IMR-90 (cell line): ENCODE results near the gene RANBP3. TPM values are rescaled to one million over a fixed set of nuclear protein-coding genes. Genes with fewer than 3 reads are reported as not detected.

Experiments used
- ATAC-seq: fragments of 200-7000 bp; cut with Tn5 transposase; 2 replicates; pipeline ENCODE4 v1.9.1; 2020; ENCODE audit warnings: low read depth, mild to moderate bottlenecking, moderate library complexity
- BruUV-seq: library from RNA; stranded (reverse); fragments of 400-500 nt; replicated peaks from 2 replicates; lab custom pipeline; 2021; lab: Mats Ljungman, UMichigan
- CTCF ChIA-PET: fragments of 300-600 bp; formaldehyde crosslinking; extraction: SDS; loops from one replicate; lab custom pipeline; 2021; ENCODE audit warnings: antibody characterized with exemption; lab: Yijun Ruan, JAX
- POLR2A ChIA-PET: fragments of 300-600 bp; sonication (Branson Sonifier 250); formaldehyde crosslinking; loops from one replicate; lab custom pipeline; 2022; ENCODE audit warnings: antibody characterized with exemption; ENCODE audit not compliant: unreplicated experiment; lab: Charles Lee
- DNase-seq: peaks from one replicate; pipeline ENCODE4 v3.0.0; 2013
- H2AFZ ChIP-seq: replicated peaks from 2 replicates; pipeline ENCODE3; 2013; ENCODE audit warnings: low read length, mild to moderate bottlenecking; ENCODE audit not compliant: poor library complexity
- H2AK5ac ChIP-seq: 2 replicates; pipeline ENCODE4 v1.6.1; 2013; ENCODE audit warnings: low read depth, low read length, inconsistent platforms
- H2AK9ac ChIP-seq: replicated peaks from 2 replicates; pipeline ENCODE3; 2013; ENCODE audit warnings: mild to moderate bottlenecking, low read depth, low read length, moderate library complexity; ENCODE audit not compliant: poor library complexity
- H2BK120ac ChIP-seq: 2 replicates; pipeline ENCODE4 v1.6.1; 2013; ENCODE audit warnings: low read depth, low read length, inconsistent platforms
- H2BK15ac ChIP-seq: 3 replicates; pipeline ENCODE4 v1.6.1; 2013; ENCODE audit warnings: low read depth, low read length, inconsistent platforms
- H2BK20ac ChIP-seq: 2 replicates; pipeline ENCODE4 v1.6.1; 2013; ENCODE audit warnings: low read depth, mild to moderate bottlenecking, inconsistent platforms, low read length, moderate library complexity
- H2BK5ac ChIP-seq: 2 replicates; pipeline ENCODE4 v1.6.1; 2013; ENCODE audit warnings: mild to moderate bottlenecking, low read depth, low read length, inconsistent platforms; ENCODE audit not compliant: poor library complexity, severe bottlenecking
- H3K14ac ChIP-seq: replicated peaks from 2 replicates; pipeline ENCODE4 v1.6.1; 2013; ENCODE audit warnings: low read depth, low read length, inconsistent platforms
- H3K18ac ChIP-seq: 2 replicates; pipeline ENCODE4 v1.6.1; 2013; ENCODE audit warnings: low read depth, low read length, control low read depth
- H3K23ac ChIP-seq: 2 replicates; pipeline ENCODE4 v1.6.1; 2013; ENCODE audit warnings: low read depth, low read length, inconsistent platforms
- H3K27ac ChIP-seq: 2 replicates; pipeline ENCODE4 v1.5.1; 2013; ENCODE audit warnings: mild to moderate bottlenecking, control low read depth, low read length; ENCODE audit not compliant: insufficient read depth
- H3K27me3 ChIP-seq: 2 replicates; pipeline ENCODE4 v1.6.1; 2013; ENCODE audit warnings: low read length; ENCODE audit not compliant: control insufficient read depth, insufficient read depth
- H3K36me3 ChIP-seq: 2 replicates; pipeline ENCODE4 v1.6.1; 2013; ENCODE audit warnings: low read length, mixed read lengths; ENCODE audit not compliant: control insufficient read depth, insufficient read depth
- H3K4ac ChIP-seq: 2 replicates; pipeline ENCODE4 v1.6.1; 2013; ENCODE audit warnings: low read depth, low read length, inconsistent platforms
- H3K4me1 ChIP-seq: 2 replicates; pipeline ENCODE4 v1.6.1; 2013; ENCODE audit warnings: low read length, mixed read lengths; ENCODE audit not compliant: control insufficient read depth, insufficient read depth
- H3K4me2 ChIP-seq: 2 replicates; pipeline ENCODE4 v1.6.1; 2013; ENCODE audit warnings: low read depth, mild to moderate bottlenecking, control low read depth, low read length, moderate library complexity
- H3K4me3 ChIP-seq: 2 replicates; pipeline ENCODE4 v1.5.1; 2013; ENCODE audit warnings: low read depth, mild to moderate bottlenecking, control low read depth, low read length, moderate library complexity; ENCODE audit not compliant: insufficient read depth
- H3K56ac ChIP-seq: 2 replicates; pipeline ENCODE4 v1.6.1; 2013; ENCODE audit warnings: low read length, inconsistent platforms; ENCODE audit not compliant: insufficient read depth; ENCODE audit errors: extremely low read depth
- H3K79me1 ChIP-seq, 2 experiments: 2 replicates each; pipeline ENCODE4 v1.6.1; 2013; ENCODE audit warnings: low read length in 2 of 2, inconsistent platforms in 1 of 2, low read depth in 1 of 2
- H3K9ac ChIP-seq: 2 replicates; pipeline ENCODE4 v1.6.1; 2013; ENCODE audit warnings: low read depth, low read length, control low read depth
- H3K9me1 ChIP-seq: 2 replicates; pipeline ENCODE4 v1.6.1; 2013; ENCODE audit warnings: low read length, inconsistent platforms; ENCODE audit not compliant: insufficient read depth
- H3K9me3 ChIP-seq: 2 replicates; pipeline ENCODE4 v1.6.1; 2013; ENCODE audit warnings: low read length; ENCODE audit not compliant: control insufficient read depth, insufficient read depth
- H4K20me1 ChIP-seq: 2 replicates; pipeline ENCODE4 v1.6.1; 2013; ENCODE audit warnings: low read length, inconsistent platforms; ENCODE audit not compliant: insufficient read depth
- H4K5ac ChIP-seq: 2 replicates; pipeline ENCODE4 v1.6.1; 2013; ENCODE audit warnings: mild to moderate bottlenecking, low read depth, low read length, control low read depth
- H4K8ac ChIP-seq, 2 experiments: 2 replicates each; pipeline ENCODE4 v1.6.1; 2013; ENCODE audit warnings: low read depth in 2 of 2, low read length in 2 of 2, control low read depth in 1 of 2, inconsistent platforms in 1 of 2
- H4K91ac ChIP-seq: 2 replicates; pipeline ENCODE4 v1.6.1; 2013; ENCODE audit warnings: low read depth, low read length, inconsistent platforms; ENCODE audit not compliant: insufficient read depth
- BHLHE40 ChIP-seq: fragments of 150-350 bp; IDR thresholded peaks from 2 replicates; pipeline ENCODE4 v1.6.1; 2016; ENCODE audit warnings: mild to moderate bottlenecking, low read depth, low read length
- CHD1 ChIP-seq: IDR thresholded peaks from 2 replicates; pipeline ENCODE4 v1.6.1; 2012; ENCODE audit warnings: low read depth, low read length, improper control_type of control experiment
- CTCF ChIP-seq: conservative IDR thresholded peaks from 2 replicates; pipeline ENCODE4 v1.5.1; 2012; ENCODE audit warnings: mild to moderate bottlenecking, low read depth, low read length, improper control_type of control experiment
- ELK1 ChIP-seq: fragments of 150-350 bp; IDR thresholded peaks from 2 replicates; pipeline ENCODE4 v1.6.1; 2016; ENCODE audit warnings: low read depth, mild to moderate bottlenecking, low read length, moderate library complexity, borderline replicate concordance
- FOS ChIP-seq: fragments of 150-350 bp; IDR thresholded peaks from 2 replicates; pipeline ENCODE4 v1.6.1; 2016; ENCODE audit warnings: low read depth, low read length
- MAZ ChIP-seq: IDR thresholded peaks from 2 replicates; pipeline ENCODE4 v1.6.1; 2012; ENCODE audit warnings: low read depth, mild to moderate bottlenecking, low read length, improper control_type of control experiment, moderate library complexity, borderline replicate concordance
- MXI1 ChIP-seq: IDR thresholded peaks from 2 replicates; pipeline ENCODE4 v1.6.1; 2012; ENCODE audit warnings: low read depth, mild to moderate bottlenecking, low read length, moderate library complexity, borderline replicate concordance
- NFE2L2 ChIP-seq: fragments of 150-350 bp; IDR thresholded peaks from 2 replicates; pipeline ENCODE4 v1.6.1; 2016; ENCODE audit warnings: low read depth, mild to moderate bottlenecking, low read length
- POLR2A ChIP-seq: IDR thresholded peaks from 2 replicates; pipeline ENCODE4 v1.6.1; 2012; ENCODE audit warnings: mild to moderate bottlenecking, low read depth, low read length
- RAD21 ChIP-seq: IDR thresholded peaks from 2 replicates; pipeline ENCODE4 v1.6.1; 2012; ENCODE audit warnings: low read length, improper control_type of control experiment
- RCOR1 ChIP-seq: IDR thresholded peaks from 2 replicates; pipeline ENCODE4 v1.6.1; 2012; ENCODE audit warnings: mild to moderate bottlenecking, low read length, improper control_type of control experiment; ENCODE audit not compliant: insufficient replicate concordance
- RFX5 ChIP-seq: IDR thresholded peaks from 2 replicates; pipeline ENCODE4 v1.8.0; 2012; ENCODE audit warnings: low read depth, mild to moderate bottlenecking, low read length, moderate library complexity
- WGBS, 2 experiments: methylation state at CpG; one replicate each; pipeline versions ENCODE4 v1.1.5 to v1.1.7; 2013; ENCODE audit warnings: missing lambda C conversion rate in 2 of 2; ENCODE audit not compliant: insufficient read length in 1 of 2; ENCODE audit errors: extremely low coverage in 2 of 2; 5-methylcytosine and 5-hydroxymethylcytosine counted together
- dilution Hi-C: fragments of 300-500 bp; cut with HindIII; formaldehyde crosslinking; loops from one replicate; pipeline ENCODE4 v1.14.3; 2018; ENCODE audit warnings: low sequenced_read_pairs; ENCODE audit not compliant: unreplicated experiment
- in situ Hi-C: fragments of 300-500 bp; cut with MboI; formaldehyde crosslinking; loops from 3 replicates; pipeline ENCODE4 v1.14.3; 2019; ENCODE audit warnings: low sequenced_read_pairs, inconsistent platforms, mixed read lengths
- intact Hi-C: fragments of 100-400 bp; cut with micrococcal nuclease; formaldehyde crosslinking; loops from 2 replicates; pipeline ENCODE4 v1.10.0; 2022
- polyA plus RNA-seq, 3 experiments: library from polyadenylated mRNA; depleted of rRNA; stranded (reverse); fragments of >200 nt; gene quantifications; 2 replicates each; pipeline ENCODE4 v1.2.3, GENCODE V29; 2012; ENCODE audit warnings: low replicate concordance in 1 of 3
- total RNA-seq: library from RNA; depleted of rRNA; stranded (reverse); fragments of >200 nt; gene quantifications from 2 replicates; pipeline ENCODE4 v1.2.3, GENCODE V29; 2012

Gene RANBP3
- total and polyA plus RNA-seq, 2 of the 4 experiments (the other 2 are of a cell fraction): 42.5 to 111 TPM

GRCh38 chr19:5877427-5877826, 100.5 kb downstream of the RANBP3 start:
- no peaks in the 10 kb centered on the region for H3K79me1 ChIP-seq
- TF ChIP-seq FOS: no peak
- no peak for TF ChIP-seq BHLHE40
- TF ChIP-seq MXI1: no peak
- TF ChIP-seq POLR2A: no peak
- no peak for TF ChIP-seq NFE2L2
- no peak for TF ChIP-seq RAD21
- no peak for TF ChIP-seq CTCF
- no peak for TF ChIP-seq CHD1
- TF ChIP-seq RFX5: no peak
- no peak for TF ChIP-seq RCOR1
- TF ChIP-seq ELK1: no peak
- no peak for TF ChIP-seq MAZ
- H4K8ac ChIP-seq: no peak overlapping the region
- no peak overlapping the region for H2BK120ac ChIP-seq
- no peak overlapping the region for H3K4me2 ChIP-seq
- ChIA-PET POLR2A (no interaction called here), CTCF (interaction anchor here (1.3 kb wide), 1 partner anchor 73 kb away, joined by 7 read pairs; the partner anchor contains the start of gene NRTN)
- peaks cover 5% of the 10 kb centered on the region; the same call in 1 of the 2 replicates for H3K9me1 ChIP-seq
- no peak overlapping the region for H3K56ac ChIP-seq
- H4K20me1 ChIP-seq: no peaks in the 10 kb centered on the region
- H3K4ac ChIP-seq: no peak overlapping the region
- H3K27ac ChIP-seq: no peak overlapping the region
- H2BK20ac ChIP-seq: no peak overlapping the region
- H3K9ac ChIP-seq: no peak overlapping the region
- WGBS, 2 experiments: 90% methylated on average over 2 of the region's 8 CpGs; no CpG with 5 or more reads in 1 of the 2 experiments
- peaks cover 16% of the 10 kb centered on the region for H3K4me1 ChIP-seq
- no TSS peak for BruUV-seq
- H3K4me3 ChIP-seq: no peak overlapping the region
- no peak overlapping the region for H3K23ac ChIP-seq
- H3K36me3 ChIP-seq: no peaks in the 10 kb centered on the region
- H3K14ac ChIP-seq: no peak overlapping the region
- no peak overlapping the region for H2AK9ac ChIP-seq
- no peak overlapping the region for H4K91ac ChIP-seq
- H2BK5ac ChIP-seq: no peak overlapping the region
- peaks cover 4% of the 10 kb centered on the region for H3K27me3 ChIP-seq
- no peak overlapping the region for H2BK15ac ChIP-seq
- no peak overlapping the region for H2AFZ ChIP-seq
- DNase-seq: no peak
- intact Hi-C loops (no loop called here), in situ Hi-C loops (no loop called here), dilution Hi-C loops (no loop called here)
- no peak overlapping the region for H3K18ac ChIP-seq
- H2AK5ac ChIP-seq: no peak overlapping the region
- H3K9me3 ChIP-seq: no peaks in the 10 kb centered on the region
- no peak overlapping the region for H4K5ac ChIP-seq
- ATAC-seq: no peak
